Ovary (tissue), 3 donors: Measurements from ENCODE around the gene EXOC2.

Source experiments
- EP300 ChIP-seq: sonication (generic); formaldehyde crosslinking; IDR thresholded peaks from one replicate; pipeline ENCODE4 v1.6.1; 2017; ENCODE audit warnings: antibody characterized with exemption
- POLR2A ChIP-seq: fragments of 450-650 bp; IDR thresholded peaks from one replicate; pipeline ENCODE4 v1.6.1; 2017; ENCODE audit warnings: antibody characterized with exemption, mild to moderate bottlenecking, moderate library complexity
- TF ChIP-seq, protein P1 (sequence below), 3 donors: fragments of 450-650 bp in 2 of 3; fragments of 200-600 bp in 1 of 3; IDR thresholded peaks; one replicate each; pipeline versions ENCODE4 v1.5.1 to v1.8.0; 2016 to 2022; ENCODE audit warnings: antibody characterized with exemption in 3 of 3, mild to moderate bottlenecking in 1 of 3
- donor health status: DM: no; HTN: no; CAD: no.

DNA sequence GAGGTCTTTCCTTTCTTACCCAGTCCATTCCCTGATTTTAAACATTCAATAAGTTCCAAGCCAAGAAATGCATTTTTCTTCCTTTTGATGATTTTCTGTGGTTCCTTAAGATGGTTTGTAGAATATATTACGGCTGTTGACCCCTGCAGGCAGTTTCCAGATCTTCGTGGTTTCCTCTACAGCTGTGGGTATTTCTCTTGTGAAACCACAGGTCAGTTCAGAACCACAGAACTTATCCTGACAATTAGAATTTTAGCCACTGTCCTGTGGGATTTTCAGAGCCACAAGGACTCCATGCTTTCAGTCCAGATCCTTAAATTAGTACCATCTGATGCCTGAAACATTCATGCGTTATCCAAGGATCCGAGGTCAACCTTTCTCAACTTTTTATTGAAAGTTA is 29.7 kb upstream of the EXOC2 start:
- TF ChIP-seq POLR2A (no peak), EP300 (no peak)
- TF ChIP-seq, protein P1, sequence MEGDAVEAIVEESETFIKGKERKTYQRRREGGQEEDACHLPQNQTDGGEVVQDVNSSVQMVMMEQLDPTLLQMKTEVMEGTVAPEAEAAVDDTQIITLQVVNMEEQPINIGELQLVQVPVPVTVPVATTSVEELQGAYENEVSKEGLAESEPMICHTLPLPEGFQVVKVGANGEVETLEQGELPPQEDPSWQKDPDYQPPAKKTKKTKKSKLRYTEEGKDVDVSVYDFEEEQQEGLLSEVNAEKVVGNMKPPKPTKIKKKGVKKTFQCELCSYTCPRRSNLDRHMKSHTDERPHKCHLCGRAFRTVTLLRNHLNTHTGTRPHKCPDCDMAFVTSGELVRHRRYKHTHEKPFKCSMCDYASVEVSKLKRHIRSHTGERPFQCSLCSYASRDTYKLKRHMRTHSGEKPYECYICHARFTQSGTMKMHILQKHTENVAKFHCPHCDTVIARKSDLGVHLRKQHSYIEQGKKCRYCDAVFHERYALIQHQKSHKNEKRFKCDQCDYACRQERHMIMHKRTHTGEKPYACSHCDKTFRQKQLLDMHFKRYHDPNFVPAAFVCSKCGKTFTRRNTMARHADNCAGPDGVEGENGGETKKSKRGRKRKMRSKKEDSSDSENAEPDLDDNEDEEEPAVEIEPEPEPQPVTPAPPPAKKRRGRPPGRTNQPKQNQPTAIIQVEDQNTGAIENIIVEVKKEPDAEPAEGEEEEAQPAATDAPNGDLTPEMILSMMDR (IDR thresholded peaks at IDR 0.05): no peak
